ENCODE data around the gene PLEKHG3.

DNA sequence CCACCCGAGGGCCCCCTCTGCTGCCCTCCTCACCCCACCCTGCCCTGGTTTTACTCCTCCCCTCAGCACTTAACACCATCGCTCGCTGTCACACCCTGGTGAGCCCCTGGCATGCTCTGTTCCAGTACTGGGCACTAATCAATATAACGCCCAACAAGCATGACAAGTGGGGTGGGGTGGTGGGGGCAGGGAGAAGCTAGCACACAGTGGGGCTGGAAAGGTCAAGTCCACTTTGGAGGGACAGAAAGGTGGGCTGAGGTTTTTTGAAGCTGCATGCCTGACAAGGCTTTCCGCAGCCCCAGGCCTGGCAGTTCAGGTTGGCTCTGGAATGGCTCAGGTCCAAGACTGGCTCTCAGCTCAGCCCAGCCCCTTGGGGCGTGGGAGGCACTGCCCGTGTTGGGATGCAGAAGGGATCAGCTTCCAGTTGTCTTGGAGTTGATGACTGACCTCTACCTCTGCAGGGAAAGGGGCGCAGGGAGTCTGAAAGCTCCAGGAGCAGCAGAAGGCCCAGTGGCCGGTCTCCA lies 34.1 kb downstream of the PLEKHG3 start:
- TF ChIP-seq POLR2AphosphoS5 (IDR thresholded peaks at IDR 0.05; ENCODE audit: low read length) (no peak), NFIC (IDR thresholded peaks at IDR 0.05; ENCODE audit: low read depth, low read length) (no peak)
- TF ChIP-seq, protein P1, sequence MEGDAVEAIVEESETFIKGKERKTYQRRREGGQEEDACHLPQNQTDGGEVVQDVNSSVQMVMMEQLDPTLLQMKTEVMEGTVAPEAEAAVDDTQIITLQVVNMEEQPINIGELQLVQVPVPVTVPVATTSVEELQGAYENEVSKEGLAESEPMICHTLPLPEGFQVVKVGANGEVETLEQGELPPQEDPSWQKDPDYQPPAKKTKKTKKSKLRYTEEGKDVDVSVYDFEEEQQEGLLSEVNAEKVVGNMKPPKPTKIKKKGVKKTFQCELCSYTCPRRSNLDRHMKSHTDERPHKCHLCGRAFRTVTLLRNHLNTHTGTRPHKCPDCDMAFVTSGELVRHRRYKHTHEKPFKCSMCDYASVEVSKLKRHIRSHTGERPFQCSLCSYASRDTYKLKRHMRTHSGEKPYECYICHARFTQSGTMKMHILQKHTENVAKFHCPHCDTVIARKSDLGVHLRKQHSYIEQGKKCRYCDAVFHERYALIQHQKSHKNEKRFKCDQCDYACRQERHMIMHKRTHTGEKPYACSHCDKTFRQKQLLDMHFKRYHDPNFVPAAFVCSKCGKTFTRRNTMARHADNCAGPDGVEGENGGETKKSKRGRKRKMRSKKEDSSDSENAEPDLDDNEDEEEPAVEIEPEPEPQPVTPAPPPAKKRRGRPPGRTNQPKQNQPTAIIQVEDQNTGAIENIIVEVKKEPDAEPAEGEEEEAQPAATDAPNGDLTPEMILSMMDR (IDR thresholded peaks at IDR 0.05 in 2 of 3, conservative IDR thresholded peaks at IDR 0.05 in 1 of 3; ENCODE audit: control insufficient read depth in 2 of 3, extremely low read depth in 1 of 3, insufficient read depth in 1 of 3, low read depth in 3 of 3, low read length in 3 of 3) = no peak
- TF ChIP-seq, protein P2, sequence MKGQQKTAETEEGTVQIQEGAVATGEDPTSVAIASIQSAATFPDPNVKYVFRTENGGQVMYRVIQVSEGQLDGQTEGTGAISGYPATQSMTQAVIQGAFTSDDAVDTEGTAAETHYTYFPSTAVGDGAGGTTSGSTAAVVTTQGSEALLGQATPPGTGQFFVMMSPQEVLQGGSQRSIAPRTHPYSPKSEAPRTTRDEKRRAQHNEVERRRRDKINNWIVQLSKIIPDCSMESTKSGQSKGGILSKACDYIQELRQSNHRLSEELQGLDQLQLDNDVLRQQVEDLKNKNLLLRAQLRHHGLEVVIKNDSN (IDR thresholded peaks at IDR 0.05; ENCODE audit: borderline replicate concordance, extremely low read length, insufficient read depth, low read depth, low read length) = no peak
